Fibroblast of pulmonary artery (primary cell): ENCODE results near the gene FAM20B.

Experiments used
- DNase-seq: peaks from one replicate; pipeline ENCODE4 v3.0.0-alpha.2; 2010; ENCODE audit warnings: low read depth
- H3K4me3 ChIP-seq: replicated peaks from 2 replicates; pipeline ENCODE4 v1.5.1; 2011; ENCODE audit warnings: low read depth, mild to moderate bottlenecking, control low read depth, low read length, moderate library complexity
- TF ChIP-seq, protein P1 (sequence below): IDR thresholded peaks from 2 replicates; pipeline ENCODE4 v1.5.1; 2011; ENCODE audit warnings: mild to moderate bottlenecking, control low read depth, low read length, inconsistent platforms; ENCODE audit errors: missing control alignments

The FAM20B gene

DNA sequence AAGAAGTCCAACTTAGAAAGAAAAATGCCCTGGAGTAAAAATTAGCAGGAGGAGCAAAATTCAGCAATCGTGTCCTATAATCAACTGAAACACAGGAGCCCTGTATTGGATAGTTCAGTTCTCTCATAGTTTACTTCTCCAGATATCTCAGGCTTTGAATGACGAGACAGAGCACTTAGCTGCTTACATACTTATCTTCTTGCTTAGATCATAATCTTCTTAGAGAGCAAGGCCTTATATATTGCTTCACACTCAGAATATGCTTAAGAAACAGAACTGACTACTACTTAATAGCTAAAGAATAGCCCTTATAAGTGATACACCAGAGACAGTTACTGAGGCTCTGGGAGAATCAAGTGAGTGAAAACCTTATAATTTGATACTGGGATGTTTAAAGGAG is 95.0 kb downstream of the FAM20B start:
- no peak overlapping the region for H3K4me3 ChIP-seq

DNA sequence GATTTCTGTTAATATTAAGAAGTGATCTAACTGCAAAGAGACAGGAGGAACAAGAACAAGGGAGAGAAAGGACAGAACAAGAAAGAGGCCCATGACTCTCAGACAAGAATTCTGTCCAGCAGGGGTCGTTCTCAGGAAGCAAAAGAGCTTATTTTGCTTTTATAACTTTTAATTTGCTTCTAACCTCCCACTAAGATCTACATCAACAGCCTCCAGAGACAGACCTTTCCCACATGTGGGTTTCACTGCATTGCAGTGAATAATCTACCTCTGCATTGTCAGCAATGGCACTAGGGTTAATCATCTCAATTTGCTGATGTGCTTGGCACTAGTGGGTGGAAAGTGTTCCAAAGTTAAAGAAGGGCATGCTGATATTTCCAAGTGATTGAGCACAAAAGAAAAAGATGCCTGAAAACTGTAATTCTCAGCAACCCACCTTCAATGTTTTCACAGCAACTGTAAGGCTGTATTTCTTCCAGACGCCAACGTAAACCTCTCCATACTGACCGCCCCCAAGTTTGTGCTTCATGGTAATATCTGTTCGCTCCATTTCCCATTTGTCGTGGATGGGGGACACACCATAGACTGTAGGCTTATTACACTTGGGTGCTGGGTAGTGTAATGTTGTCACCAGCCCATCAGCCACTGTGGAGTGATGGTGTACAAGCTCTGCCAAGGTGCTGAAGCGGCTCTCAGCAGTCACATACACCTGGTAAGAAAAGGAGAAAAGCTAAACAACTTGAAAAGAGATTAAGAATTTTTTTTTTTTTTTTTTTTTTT is 95.7 kb downstream of the FAM20B start:
- DNase-seq, result peak; percentile 69
- TF ChIP-seq, protein P1, sequence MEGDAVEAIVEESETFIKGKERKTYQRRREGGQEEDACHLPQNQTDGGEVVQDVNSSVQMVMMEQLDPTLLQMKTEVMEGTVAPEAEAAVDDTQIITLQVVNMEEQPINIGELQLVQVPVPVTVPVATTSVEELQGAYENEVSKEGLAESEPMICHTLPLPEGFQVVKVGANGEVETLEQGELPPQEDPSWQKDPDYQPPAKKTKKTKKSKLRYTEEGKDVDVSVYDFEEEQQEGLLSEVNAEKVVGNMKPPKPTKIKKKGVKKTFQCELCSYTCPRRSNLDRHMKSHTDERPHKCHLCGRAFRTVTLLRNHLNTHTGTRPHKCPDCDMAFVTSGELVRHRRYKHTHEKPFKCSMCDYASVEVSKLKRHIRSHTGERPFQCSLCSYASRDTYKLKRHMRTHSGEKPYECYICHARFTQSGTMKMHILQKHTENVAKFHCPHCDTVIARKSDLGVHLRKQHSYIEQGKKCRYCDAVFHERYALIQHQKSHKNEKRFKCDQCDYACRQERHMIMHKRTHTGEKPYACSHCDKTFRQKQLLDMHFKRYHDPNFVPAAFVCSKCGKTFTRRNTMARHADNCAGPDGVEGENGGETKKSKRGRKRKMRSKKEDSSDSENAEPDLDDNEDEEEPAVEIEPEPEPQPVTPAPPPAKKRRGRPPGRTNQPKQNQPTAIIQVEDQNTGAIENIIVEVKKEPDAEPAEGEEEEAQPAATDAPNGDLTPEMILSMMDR, result peak; percentile 61
- H3K4me3 ChIP-seq, result no peak overlapping the region

More for the DNA sequence above, 95.0 kb downstream of the FAM20B start:
- no peak for DNase-seq
- TF ChIP-seq, protein P1, result no peak

DNA sequence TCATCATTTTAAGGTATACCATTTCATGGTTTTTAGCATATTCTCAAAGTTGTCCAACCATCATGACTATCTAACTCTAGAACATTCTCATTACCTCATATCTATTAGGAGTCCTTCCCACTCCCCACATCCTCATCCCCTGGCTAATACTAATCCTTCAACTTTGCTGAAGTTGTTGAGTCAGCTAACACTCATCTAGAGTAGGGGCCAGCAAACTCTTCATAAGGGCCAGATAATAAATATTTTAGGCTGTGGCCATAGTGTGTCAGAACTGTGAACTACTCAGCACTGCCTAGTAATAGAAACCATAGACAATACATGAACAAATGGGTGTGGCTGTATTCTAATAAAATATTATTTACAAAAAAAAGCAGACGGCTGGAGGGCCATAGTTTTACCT is 99.2 kb downstream of the FAM20B start:
- peak; percentile 20 for DNase-seq
- TF ChIP-seq, protein P1, result no peak
- no peak overlapping the region for H3K4me3 ChIP-seq
